Stomach (tissue), 9 donors: ENCODE results near the gene ACBD3. TPM values are rescaled to one million over a fixed set of nuclear protein-coding genes. Genes with fewer than 3 reads are reported as not detected.

Experiments used
- DNase-seq, 2 donors: peaks; one replicate each; pipeline versions ENCODE4 v3.0.0 to v3.0.0-alpha.2; 2013 to 2019
- H3K27ac ChIP-seq, 5 donors: fragments of 200-600 bp in 4 of 5; sonication (generic) in 4 of 5; one replicate each; pipeline ENCODE4 v1.5.1; 2013 to 2019; ENCODE audit warnings: mild to moderate bottlenecking in 1 of 5, moderate library complexity in 1 of 5
- H3K27me3 ChIP-seq, 3 donors: fragments of 200-600 bp; sonication (generic); one replicate each; pipeline ENCODE4 v1.5.1; 2017 to 2019; ENCODE audit warnings: mixed run types in 1 of 3
- H3K36me3 ChIP-seq, 4 donors: fragments of 200-600 bp; sonication (generic); 1 replicate in 3 of 4; 2 replicates in 1 of 4; pipeline ENCODE4 v1.5.1; 2016 to 2019
- H3K4me1 ChIP-seq, 4 donors: fragments of 200-600 bp; sonication (generic); one replicate each; pipeline ENCODE4 v1.5.1; 2016 to 2019
- H3K4me3 ChIP-seq, 4 donors: fragments of 200-600 bp; sonication (generic) in 3 of 4; one replicate each; pipeline ENCODE4 v1.5.1; 2016 to 2019; ENCODE audit warnings: mild to moderate bottlenecking in 1 of 4
- H3K9me3 ChIP-seq, 4 donors: fragments of 200-600 bp; sonication (generic); one replicate each; pipeline ENCODE4 v1.5.1; 2016 to 2019
- EP300 ChIP-seq: sonication (generic); formaldehyde crosslinking; IDR thresholded peaks from one replicate; pipeline ENCODE4 v1.6.1; 2017; ENCODE audit warnings: antibody characterized with exemption
- POLR2A ChIP-seq, 4 donors: fragments of 450-650 bp; IDR thresholded peaks; one replicate each; pipeline ENCODE4 v1.6.1; 2016; ENCODE audit warnings: antibody characterized with exemption in 4 of 4, control low read depth in 2 of 4, mild to moderate bottlenecking in 1 of 4, moderate library complexity in 1 of 4
- POLR2AphosphoS5 ChIP-seq, 3 donors: sonication (generic); formaldehyde crosslinking; IDR thresholded peaks; one replicate each; pipeline ENCODE4 v1.6.1; 2016; ENCODE audit warnings: antibody characterized with exemption in 3 of 3
- WGBS, 5 donors: extraction: QIAGEN DNeasy Blood & Tissue Kit in 3 of 5; methylation state at CpG; one replicate each; pipeline versions ENCODE4 v1.1.5 to v1.1.7; 2013 to 2018; 5-methylcytosine and 5-hydroxymethylcytosine counted together
- intact Hi-C: fragments of 100-400 bp; cut with DNase I; formaldehyde crosslinking; loops from one replicate; pipeline ENCODE4 v1.15.1; 2023; ENCODE audit warnings: low total_unique reads
- polyA plus RNA-seq, 3 donors: library from polyadenylated mRNA; stranded (reverse); fragments of 200-250 nt; gene quantifications; one replicate each; pipeline ENCODE4 v1.2.3, GENCODE V29; 2013
- total RNA-seq, 5 donors: library from RNA; depleted of rRNA; stranded (reverse); fragments of >200 nt; gene quantifications; one replicate each; pipeline versions ENCODE4 v1.1.0 to v1.2.3, GENCODE V29; 2014 to 2016
- TF ChIP-seq, protein P1 (sequence below), 7 experiments: fragments of 450-650 bp in 4 of 7; fragments of 200-600 bp in 3 of 7; sonication (generic) in 3 of 7; IDR thresholded peaks; one replicate each; pipeline ENCODE4 v1.5.1; 2016 to 2019; ENCODE audit warnings: antibody characterized with exemption in 7 of 7, control low read depth in 2 of 7, mild to moderate bottlenecking in 1 of 7
- donor health status: healthy with polysubstance abuse.
- donor health status: Bipolar disorder and iron deficiency.
- donor health status: healthy.

ACBD3 gene
- total and polyA plus RNA-seq, 8 donors, result 9.1 to 132 (median 35.5) TPM

DNA sequence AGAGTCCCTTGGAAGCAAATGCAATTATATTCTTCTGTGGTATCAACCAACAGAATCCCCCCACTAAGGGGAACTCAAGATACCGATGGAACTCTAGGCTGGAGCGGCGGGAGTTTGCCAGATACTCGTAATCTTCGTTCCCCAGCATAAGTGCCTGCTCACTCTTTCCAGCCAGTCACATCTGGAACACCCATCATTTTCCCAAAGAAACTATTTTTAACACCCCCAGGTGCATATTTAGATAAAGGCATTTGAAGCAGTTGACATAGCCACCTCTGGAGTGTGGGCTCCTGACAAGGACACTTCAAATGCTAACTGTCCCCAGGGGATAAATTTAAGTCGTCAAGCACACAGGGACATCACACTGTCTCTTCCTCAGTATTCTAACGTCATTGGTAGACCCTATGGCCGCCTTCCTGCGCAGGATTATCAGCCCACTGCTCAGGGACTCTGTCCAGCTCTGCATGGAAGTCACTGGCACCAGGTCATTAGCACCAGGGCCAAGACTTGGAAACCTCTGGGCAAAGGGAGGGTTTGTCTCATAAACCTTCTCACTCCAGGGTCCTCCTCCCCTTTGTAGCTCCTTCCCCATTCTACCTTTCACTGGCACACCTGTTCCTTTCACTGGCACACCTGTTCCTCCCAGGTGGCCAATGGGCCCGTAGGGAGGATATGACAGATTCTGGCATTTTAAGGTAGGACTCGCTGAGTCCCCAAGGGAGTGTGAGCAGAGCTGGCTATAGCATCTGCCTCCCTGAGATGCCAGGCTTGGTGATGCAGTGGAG, 75.3 kb downstream of the ACBD3 start:
- Histone ChIP-seq H3K4me3 (peak overlapping the region; percentile 62 to 66 (median 64)), H3K27me3 (no peaks in the 10 kb centered on the region), H3K36me3 (no peaks in the 10 kb centered on the region), H3K27ac (peak overlapping the region; percentile 96 to 100 (median 99)), H3K9me3 (no peaks in the 10 kb centered on the region), H3K4me1 (peaks cover 17 to 39% (median 29%) of the 10 kb centered on the region in 4 donors)
- 35 to 51% (median 42%) methylated on average over 11 of the region's 11 CpGs for WGBS, 5 donors
- TF ChIP-seq, protein P1, sequence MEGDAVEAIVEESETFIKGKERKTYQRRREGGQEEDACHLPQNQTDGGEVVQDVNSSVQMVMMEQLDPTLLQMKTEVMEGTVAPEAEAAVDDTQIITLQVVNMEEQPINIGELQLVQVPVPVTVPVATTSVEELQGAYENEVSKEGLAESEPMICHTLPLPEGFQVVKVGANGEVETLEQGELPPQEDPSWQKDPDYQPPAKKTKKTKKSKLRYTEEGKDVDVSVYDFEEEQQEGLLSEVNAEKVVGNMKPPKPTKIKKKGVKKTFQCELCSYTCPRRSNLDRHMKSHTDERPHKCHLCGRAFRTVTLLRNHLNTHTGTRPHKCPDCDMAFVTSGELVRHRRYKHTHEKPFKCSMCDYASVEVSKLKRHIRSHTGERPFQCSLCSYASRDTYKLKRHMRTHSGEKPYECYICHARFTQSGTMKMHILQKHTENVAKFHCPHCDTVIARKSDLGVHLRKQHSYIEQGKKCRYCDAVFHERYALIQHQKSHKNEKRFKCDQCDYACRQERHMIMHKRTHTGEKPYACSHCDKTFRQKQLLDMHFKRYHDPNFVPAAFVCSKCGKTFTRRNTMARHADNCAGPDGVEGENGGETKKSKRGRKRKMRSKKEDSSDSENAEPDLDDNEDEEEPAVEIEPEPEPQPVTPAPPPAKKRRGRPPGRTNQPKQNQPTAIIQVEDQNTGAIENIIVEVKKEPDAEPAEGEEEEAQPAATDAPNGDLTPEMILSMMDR (IDR thresholded peaks at IDR 0.05), result no peak
- DNase-seq, result no peak
- intact Hi-C loops, result no loop called here

DNA sequence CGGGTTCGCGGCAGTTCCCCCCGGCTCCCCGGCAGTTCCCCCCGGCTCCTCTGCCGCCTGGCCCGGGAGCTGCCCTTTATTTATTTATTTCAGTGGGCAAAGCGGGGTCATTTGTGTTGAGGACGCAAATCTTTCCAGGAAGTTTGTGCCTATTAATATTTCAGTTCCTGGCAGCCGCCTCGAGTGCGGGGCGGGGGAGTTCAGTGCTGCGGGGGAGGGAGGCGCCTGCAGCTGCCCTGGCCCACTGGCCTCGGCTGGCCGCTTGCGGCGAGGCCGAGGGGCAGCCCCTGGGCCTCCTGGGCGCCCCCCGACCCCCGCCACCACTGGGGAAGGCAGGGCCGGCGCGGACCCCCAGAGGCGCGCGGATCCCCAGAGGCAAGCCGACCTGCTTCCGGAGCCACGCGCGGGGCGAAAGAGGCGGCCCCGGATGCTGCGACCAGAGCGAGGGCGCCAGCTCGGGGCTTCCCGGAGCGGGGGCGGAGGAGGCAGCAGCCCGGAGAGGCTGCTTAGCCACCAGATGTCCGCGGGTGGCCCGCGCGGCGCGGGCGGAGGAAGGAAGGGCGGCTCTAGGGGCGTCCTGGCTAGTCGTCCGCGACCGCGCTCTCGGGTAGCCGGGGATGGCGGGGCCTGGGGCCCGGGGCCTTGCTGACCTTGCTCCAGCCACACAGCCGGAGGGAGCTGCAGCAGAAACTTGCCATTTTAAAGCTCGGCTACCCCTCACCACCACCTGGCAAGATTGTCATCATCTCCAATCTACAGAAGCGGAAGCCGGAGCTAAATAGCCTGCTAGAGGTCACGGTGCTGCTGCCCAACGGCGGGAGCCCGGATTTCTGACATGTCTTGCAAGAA, 76.1 kb downstream of the ACBD3 start:
- Histone ChIP-seq H3K27ac (peak overlapping the region; percentile 96 to 100 (median 99)), H3K4me1 (peaks cover 17 to 39% (median 29%) of the 10 kb centered on the region in 4 donors), H3K4me3 (peak overlapping the region; percentile 62 to 66 (median 64)), H3K27me3 (no peaks in the 10 kb centered on the region), H3K36me3 (no peaks in the 10 kb centered on the region), H3K9me3 (no peaks in the 10 kb centered on the region)
- intact Hi-C loops, result no loop called here
- 0 to 1% (median 1%) methylated on average over 29 to 73 of the region's 73 CpGs for WGBS, 5 donors
- TF ChIP-seq, protein P1 (IDR thresholded peaks at IDR 0.05), result no peak
- TF ChIP-seq POLR2AphosphoS5 (IDR thresholded peaks at IDR 0.05) (peak in 2 of 3 donors; percentile 42 to 65), POLR2A (IDR thresholded peaks at IDR 0.05) (peak in 1 of 4 donors; percentile 11), EP300 (no peak)
- DNase-seq, result peak; percentile 76 to 88

DNA sequence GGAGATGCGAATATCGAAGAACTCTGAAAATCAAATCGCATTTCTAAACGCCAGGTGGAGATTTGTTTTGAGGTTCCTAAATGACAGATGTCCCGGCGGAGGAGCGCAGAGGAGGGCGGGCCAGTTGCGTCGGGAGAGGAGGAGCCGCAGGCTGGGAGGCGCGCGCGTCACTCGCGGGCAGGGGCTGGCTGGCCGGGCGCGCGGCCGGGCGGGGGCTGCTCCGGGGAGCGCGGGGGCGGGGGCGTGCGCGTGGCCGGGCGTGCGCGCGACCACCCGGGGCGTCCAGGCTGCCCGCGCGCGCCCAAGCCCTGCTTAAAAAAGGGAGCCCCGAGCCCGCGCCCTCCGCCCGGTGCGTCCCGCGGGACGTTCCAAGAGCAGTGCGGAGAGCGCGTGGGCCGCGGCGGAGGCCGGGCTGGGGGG, 76.7 kb downstream of the ACBD3 start:
- Histone ChIP-seq H3K9me3 (no peaks in the 10 kb centered on the region), H3K36me3 (no peaks in the 10 kb centered on the region), H3K4me3 (peak overlapping the region; percentile 62 to 66 (median 64)), H3K4me1 (peaks cover 17 to 39% (median 29%) of the 10 kb centered on the region in 4 donors), H3K27ac (peak overlapping the region; percentile 96 to 100 (median 99)), H3K27me3 (no peaks in the 10 kb centered on the region)
- TF ChIP-seq, protein P1 (IDR thresholded peaks at IDR 0.05), result no peak
- TF ChIP-seq POLR2AphosphoS5 (IDR thresholded peaks at IDR 0.05), result peak in 2 of 3 donors; percentile 31 to 39
- TF ChIP-seq EP300, result no peak
- intact Hi-C loops, result no loop called here
- peak; percentile 88 to 96 for DNase-seq
- 0 to 1% (median 1%) methylated on average over 9 to 57 of the region's 57 CpGs for whole genome bisulfite sequencing, 5 donors
